HG02840 (cell line): ENCODE results near the gene TMED7.
A peak's percentile ranks its signal among the peaks of the same experiment; 100 is the strongest.

Experiments used
- ATAC-seq: cut with Tn5 transposase; IDR thresholded peaks from one replicate; pipeline ENCODE4 v1.9.1; 2021; ENCODE audit warnings: mild to moderate bottlenecking, moderate library complexity, moderate number of reproducible peaks; ENCODE audit not compliant: unreplicated experiment, low FRiP score

TMED7 gene

DNA sequence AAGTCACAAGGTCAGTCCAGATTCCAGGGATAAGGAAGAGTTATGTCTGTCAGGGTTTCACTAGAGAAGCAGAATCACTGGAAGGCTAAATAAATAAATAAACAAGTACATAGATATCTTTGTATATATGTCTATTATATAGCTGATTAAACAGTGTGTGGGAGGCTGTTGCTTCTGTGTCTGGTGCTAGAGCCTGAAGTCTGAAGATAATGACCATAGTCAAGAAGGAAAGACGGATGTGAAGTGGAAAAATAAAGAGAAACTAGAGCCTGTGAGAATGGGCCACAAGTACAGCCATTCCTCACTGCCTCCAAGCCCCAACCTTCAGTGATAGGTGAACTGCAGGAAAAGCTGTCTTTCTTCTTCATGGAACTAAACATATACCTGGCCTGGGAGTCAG, 4.1 kb upstream of the TMED7 start:
- ATAC-seq: no peak

- ATAC-seq: no peak
Observed at GRCh38 chr5:115627295-115627865, 1.5 kb upstream of the TMED7 start.

DNA sequence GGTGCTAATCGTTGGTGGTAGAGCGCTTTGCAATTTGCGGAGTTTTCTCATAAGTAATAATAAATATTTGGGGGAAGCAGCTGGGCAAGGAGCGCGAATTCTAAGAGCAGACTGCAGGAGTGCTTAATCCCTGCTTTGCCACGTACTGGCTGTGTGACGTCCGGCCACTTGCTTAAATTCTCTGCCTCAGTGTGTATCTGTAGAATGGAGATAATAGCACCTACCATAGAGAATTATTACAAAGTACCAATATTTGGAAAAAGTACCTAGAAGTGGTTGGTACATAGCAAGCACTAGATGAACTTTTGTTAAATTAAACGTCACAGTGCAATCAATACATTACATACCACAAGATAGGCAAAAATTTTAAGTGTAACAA, 598 bp upstream of the TMED7 start:
- ATAC-seq: peak; percentile 27

DNA sequence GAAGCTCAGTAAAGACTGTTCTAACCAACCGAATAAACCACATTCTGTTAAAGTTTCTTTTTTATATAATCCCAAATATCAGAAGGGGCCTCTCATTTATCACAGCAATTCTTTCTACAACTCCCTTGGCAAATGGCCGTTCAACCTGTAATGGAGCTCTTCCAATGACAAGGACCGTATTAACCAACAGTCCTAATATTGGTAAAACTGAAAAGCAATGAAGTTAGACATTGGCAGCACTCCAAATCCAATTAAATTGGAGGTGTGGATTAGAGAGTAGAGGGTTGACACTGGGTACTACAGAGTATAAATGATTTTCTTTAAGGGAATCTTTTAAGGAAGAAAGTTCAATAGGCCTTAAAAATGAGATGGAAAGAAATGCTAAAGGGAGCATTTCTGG, 842 bp downstream of the TMED7 start:
- ATAC-seq: no peak

DNA sequence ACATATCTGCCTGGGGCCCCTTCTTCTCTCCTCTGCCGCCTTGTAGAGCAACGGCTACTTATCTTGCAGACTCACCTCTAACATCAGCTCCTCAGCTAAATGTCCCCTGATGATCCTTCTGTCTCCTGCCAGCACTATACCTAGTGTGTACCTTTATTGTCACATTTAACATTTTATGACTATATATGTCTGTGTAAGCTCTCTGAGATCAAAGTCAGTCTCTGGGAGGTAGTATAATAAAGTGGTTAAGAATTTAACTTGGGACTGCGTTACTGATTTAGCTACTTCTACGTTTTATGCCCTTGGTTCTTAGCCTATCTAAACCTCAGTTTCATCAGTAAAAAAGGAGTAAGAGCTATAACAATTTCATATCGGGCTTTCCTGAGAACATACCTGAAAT, 2.2 kb downstream of the TMED7 start:
- no peak for ATAC-seq

DNA sequence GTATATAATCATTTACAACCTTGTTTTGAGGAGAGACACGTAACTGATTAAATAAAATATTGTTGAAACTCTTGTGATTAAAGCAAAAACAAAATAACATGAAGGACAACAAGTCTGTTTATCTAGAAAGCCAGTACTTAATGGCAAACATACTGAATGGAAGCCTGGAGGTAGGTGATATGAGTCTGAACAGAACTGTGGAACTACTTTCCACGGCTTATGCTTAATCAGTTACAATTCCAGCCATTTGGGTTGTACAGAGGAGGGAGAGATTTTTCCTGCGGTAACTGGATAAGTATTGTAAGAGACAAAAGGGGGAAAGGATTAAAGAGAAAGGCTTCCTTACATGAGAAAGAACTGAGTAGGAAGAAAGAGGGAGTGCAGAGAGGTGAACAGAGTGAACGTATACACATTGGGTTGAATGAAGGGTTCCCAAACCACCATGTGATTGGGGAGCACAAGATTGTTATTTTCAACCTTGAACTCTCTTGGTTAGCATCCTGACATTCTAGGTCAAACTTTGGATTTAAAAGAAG, 4.4 kb downstream of the TMED7 start:
- ATAC-seq: no peak

DNA sequence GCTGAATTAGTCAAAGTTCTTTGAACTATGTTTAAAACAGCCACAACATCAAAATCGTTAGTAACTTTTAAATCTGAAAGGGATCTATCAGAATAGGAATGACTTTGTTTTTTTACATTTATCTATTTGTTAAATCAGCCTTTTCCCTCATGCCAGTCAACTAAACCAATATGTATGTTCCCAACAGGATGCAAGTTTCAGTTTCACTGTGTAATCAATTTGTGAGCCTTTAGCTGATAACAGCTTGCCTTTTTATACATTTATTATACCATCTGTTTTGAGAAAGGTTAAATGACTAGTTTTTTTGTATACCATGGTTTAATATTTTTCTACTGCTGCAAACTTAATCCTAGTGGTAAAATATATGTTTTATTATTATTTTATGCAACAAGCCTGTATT, 8.9 kb downstream of the TMED7 start:
- ATAC-seq: no peak

GRCh38 chr5:115616472-115616871, 9.4 kb downstream of the TMED7 start:
- ATAC-seq: no peak

DNA sequence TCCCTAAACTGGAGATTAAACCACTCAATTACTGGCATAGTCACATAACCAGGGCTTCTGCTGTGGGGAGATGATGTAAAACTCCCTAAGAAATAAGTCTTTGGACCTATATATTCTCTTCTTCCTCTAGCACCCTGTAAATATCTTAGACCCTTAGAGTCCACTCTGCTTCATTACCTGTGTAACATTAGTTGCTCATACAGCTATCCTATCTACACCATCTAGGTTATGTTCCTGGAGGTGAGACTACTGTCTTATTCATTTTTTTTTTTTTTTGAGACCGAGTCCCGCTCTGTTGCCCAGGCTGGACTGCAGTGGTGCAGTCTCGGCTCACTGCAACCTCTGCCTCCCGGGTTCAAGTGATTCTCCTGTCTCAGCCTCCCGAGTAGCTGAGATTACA, 14.0 kb downstream of the TMED7 start:
- no peak for ATAC-seq

DNA sequence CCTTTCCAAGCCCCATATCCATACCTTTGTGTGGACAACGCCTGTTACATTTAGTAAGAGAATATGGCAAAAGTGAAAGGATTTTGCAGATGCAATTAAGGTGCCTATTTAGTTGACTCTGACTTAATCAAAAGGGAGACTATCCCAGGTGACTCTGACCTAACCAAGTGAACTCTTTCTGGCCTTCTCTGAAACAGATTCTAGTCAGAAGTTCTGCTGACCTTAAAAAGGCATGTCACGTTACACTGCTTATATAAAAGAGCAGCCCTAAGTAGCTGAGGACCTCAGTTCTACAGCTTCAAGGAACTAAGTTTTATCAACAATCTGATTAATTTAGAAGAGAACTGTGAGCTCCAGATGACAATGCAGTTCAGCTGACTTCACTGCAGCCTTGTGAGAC, 17.9 kb downstream of the TMED7 start:
- no peak for ATAC-seq

GRCh38 chr5:115605436-115605835, 20.4 kb downstream of the TMED7 start:
- no peak for ATAC-seq

- ATAC-seq: peak; percentile 2
Observed at GRCh38 chr5:115602591-115603125, 23.2 kb downstream of the TMED7 start.

- ATAC-seq: peak; percentile 78
Observed at GRCh38 chr5:115601701-115602590, 23.9 kb downstream of the TMED7 start, which contains the start of gene TICAM2. Gene TICAM2 (minus strand): TSS chr5:115602479. CDS start chr5:115581256, 21,223 bp downstream.

GRCh38 chr5:115600766-115601165, 25.1 kb downstream of the TMED7 start:
- no peak for ATAC-seq

GRCh38 chr5:115599924-115600323, 25.9 kb downstream of the TMED7 start:
- no peak for ATAC-seq

DNA sequence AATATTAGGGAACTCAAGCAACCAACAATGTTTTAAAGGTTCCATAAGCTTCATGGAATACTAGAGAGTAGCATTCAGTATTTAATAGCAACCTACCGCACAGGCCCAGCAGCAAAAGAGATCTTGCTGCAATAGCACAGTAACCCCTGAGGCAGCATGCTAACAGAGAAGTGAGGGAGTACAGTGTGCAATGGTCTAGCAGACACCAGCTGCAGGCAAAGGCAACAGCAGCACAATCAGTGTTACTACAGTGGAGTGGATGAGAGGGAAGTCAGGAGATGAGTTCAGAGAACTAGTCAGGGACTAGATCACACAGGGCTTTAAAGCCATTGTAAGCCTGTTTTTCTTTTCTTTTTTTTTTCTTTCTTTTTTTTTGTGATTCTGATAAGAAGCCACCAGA, 26.3 kb downstream of the TMED7 start:
- no peak for ATAC-seq

DNA sequence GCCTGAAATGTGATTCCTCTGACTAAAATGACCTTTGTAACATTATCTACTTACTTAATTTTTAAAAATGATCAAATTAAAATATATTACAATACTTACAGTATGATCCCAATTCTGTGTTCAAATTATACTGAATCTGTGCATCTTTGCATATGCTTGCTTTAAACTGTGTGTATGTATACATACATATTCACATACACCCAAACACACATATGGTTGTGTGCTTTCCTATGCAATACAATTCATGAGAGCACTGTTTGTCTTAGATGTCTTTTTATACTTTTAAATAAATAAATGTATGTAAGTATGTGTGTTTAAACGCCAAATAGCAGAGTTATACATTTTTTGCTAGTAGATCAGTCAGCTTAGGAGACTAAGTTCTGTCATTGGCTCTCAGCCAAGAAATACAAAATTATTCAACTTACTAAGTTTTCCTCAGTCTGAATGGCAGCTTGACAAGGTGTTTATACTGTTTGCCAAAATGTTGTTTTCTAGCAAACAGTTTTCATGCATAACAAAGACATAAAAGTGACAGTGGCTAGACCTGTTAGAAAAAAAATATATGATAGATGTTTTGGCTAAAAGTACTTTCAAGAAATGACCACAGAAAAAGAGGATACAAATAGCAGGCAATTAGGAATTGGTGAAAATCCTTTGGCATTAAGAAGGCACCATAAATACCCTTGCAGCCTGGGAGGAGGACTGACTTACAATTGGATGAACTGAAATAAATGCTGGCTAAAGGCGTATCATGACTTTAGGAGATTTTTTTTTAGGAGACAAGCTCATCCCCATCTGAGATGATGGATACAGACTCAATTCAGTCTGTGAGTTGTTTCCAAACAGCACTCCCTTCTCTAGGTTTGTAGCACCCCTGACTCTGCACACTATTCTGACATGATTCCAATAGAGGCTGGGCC, 31.4 kb downstream of the TMED7 start:
- no peak for ATAC-seq

- ATAC-seq: no peak
Observed at GRCh38 chr5:115589043-115589442, 36.8 kb downstream of the TMED7 start.

DNA sequence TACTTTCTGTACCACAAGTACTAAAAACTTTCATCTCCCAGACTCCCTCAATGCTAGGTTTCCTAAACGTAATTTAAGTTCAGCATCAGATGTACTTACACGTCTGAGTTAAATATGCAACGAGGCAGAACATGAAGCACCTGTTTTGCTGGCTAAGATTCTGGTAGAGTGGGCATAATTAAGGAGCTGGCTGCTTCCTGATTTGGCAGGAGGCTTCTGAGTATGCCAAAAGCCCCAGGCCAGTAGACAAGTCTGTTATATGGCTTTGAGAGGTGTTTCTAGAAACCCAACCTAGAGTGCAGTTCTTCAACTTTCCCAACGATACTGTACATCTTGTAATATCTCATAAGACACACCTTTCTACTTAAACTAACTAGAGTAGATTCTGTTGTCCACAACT, 37.2 kb downstream of the TMED7 start:
- ATAC-seq: no peak

GRCh38 chr5:115586525-115587146, 39.2 kb downstream of the TMED7 start:
- no peak for ATAC-seq
